ENCODE measurements around the gene LHCGR.

DNA sequence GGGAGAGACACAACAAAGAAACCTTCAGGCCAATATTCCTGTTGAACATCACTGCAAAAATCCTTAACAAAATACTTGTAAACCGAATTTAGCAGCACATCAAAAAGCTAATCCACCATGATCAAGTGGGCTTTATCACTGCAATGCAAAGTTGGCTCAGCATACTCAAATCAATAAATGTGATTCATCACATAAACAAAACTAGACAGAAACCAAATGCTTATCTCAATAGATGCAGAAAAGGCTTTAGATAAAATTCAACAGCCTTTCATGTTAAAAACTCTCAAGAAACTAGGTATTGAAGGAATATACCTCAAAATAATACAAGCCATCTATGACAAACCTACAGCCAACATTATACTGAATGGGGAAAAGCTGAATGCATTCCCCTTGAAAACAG lies 117.3 kb downstream of the LHCGR start:
- TF ChIP-seq, protein P1, sequence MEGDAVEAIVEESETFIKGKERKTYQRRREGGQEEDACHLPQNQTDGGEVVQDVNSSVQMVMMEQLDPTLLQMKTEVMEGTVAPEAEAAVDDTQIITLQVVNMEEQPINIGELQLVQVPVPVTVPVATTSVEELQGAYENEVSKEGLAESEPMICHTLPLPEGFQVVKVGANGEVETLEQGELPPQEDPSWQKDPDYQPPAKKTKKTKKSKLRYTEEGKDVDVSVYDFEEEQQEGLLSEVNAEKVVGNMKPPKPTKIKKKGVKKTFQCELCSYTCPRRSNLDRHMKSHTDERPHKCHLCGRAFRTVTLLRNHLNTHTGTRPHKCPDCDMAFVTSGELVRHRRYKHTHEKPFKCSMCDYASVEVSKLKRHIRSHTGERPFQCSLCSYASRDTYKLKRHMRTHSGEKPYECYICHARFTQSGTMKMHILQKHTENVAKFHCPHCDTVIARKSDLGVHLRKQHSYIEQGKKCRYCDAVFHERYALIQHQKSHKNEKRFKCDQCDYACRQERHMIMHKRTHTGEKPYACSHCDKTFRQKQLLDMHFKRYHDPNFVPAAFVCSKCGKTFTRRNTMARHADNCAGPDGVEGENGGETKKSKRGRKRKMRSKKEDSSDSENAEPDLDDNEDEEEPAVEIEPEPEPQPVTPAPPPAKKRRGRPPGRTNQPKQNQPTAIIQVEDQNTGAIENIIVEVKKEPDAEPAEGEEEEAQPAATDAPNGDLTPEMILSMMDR (IDR thresholded peaks at IDR 0.05; ENCODE audit: poor library complexity, severe bottlenecking), result no peak
- TF ChIP-seq EZH2 (IDR thresholded peaks at IDR 0.05; ENCODE audit: borderline replicate concordance, insufficient read depth, low read length, poor library complexity, severe bottlenecking), result no peak
- TF ChIP-seq POLR2AphosphoS5 (IDR thresholded peaks at IDR 0.05), result no peak

All from neural cell (in vitro differentiated cells).